Measurements from ENCODE around the gene GMPPA. TPM values are rescaled to one million over a fixed set of nuclear protein-coding genes. Genes with fewer than 3 reads are reported as not detected.

The GMPPA gene
- total and polyA plus RNA-seq, 3 donors from 2014 or later, result 19.6 to 28.3 (median 24.6) TPM

GRCh38 chr2:219533930-219534661 lies 35.4 kb downstream of the GMPPA start:
- no peaks in the 10 kb centered on the region for H3K27me3 ChIP-seq
- intact Hi-C loops (cut with DNase I; ENCODE audit: low total_unique reads), result loop anchor here (5.0 kb wide), 1 partner anchor 132 kb away; no protein-coding TSS in a partner anchor

DNA sequence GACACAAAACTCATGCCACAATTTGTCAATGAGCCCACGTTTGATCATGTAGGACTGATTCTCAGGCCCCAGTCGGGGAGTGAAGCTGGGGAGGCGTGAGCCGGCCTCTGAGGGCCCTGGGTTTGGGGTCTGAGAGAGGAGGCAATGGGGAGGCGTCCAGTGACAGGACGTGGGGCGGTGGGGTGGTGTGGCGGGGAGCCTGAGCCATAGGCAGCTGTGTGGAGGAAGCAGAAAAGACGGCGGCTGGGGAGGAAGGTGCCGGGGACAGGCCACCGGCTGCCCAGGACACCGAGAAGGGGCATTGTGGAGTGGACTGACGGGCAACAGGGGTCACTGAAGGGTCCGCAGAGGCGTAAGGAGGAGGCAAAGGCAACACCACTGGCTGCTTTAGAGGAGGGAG lies 37.7 kb downstream of the GMPPA start:
- no peak for TF ChIP-seq POLR2A (IDR thresholded peaks at IDR 0.05)
- no peak for TF ChIP-seq CTCF (IDR thresholded peaks at IDR 0.05)
- Histone ChIP-seq H3K27ac (no peak overlapping the region), H3K9me3 (no peaks in the 10 kb centered on the region), H3K4me3 (no peak overlapping the region), H3K4me1 (peaks cover 12% of the 10 kb centered on the region), H3K27me3 (no peaks in the 10 kb centered on the region), H3K36me3 (ENCODE audit: low read depth, missing control alignments) (no peaks in the 10 kb centered on the region)
- intact Hi-C loops (cut with DNase I; ENCODE audit: low total_unique reads), result no loop called here
- 87% methylated on average over 16 of the region's 16 CpGs for WGBS, 2 donors
- DNase-seq, result no peak

More at GRCh38 chr2:219533930-219534661, 35.4 kb downstream of the GMPPA start:
- Histone ChIP-seq H3K9me3 (no peaks in the 10 kb centered on the region), H3K4me1 (peaks cover 16% of the 10 kb centered on the region), H3K27ac (no peak overlapping the region), H3K36me3 (ENCODE audit: low read depth, missing control alignments) (no peaks in the 10 kb centered on the region), H3K4me3 (no peak overlapping the region)
- WGBS, 2 donors, result 86 to 92% methylated on average over 6 of the region's 6 CpGs
- TF ChIP-seq POLR2A (IDR thresholded peaks at IDR 0.05) (no peak), CTCF (IDR thresholded peaks at IDR 0.05) (no peak)
- DNase-seq, result no peak

DNA sequence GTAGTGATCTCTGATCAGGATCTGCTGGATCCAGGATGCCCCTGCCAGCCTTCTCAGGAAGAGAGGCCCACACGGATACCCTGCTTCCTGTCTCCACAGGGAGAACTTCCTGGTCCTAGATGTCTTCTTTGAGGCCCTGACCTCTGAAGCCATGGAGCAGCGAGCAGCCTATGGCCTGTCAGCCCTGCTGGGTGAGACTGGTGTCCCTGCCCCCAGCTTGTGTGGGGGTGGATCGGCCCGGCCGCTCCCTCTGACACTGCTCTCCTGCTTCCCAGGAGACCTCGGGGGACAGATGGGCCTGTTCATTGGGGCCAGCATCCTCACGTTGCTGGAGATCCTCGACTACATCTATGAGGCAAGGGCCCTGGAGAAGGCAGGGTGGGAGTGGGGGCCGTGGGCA lies 38.3 kb downstream of the GMPPA start:
- no peaks in the 10 kb centered on the region for H3K27me3 ChIP-seq
- no peak overlapping the region for H3K4me3 ChIP-seq
- H3K9me3 ChIP-seq, result no peaks in the 10 kb centered on the region
- peaks cover 16% of the 10 kb centered on the region for H3K4me1 ChIP-seq
- intact Hi-C loops (cut with DNase I; ENCODE audit: low total_unique reads), result no loop called here
- no peaks in the 10 kb centered on the region for H3K36me3 ChIP-seq (ENCODE audit: low read depth, missing control alignments)
- TF ChIP-seq CTCF (IDR thresholded peaks at IDR 0.05) (no peak), POLR2A (IDR thresholded peaks at IDR 0.05) (no peak)
- DNase-seq, result no peak
- WGBS, 2 donors, result 40 to 58% methylated on average over 1 to 9 of the region's 9 CpGs
- H3K27ac ChIP-seq, result no peak overlapping the region

DNA sequence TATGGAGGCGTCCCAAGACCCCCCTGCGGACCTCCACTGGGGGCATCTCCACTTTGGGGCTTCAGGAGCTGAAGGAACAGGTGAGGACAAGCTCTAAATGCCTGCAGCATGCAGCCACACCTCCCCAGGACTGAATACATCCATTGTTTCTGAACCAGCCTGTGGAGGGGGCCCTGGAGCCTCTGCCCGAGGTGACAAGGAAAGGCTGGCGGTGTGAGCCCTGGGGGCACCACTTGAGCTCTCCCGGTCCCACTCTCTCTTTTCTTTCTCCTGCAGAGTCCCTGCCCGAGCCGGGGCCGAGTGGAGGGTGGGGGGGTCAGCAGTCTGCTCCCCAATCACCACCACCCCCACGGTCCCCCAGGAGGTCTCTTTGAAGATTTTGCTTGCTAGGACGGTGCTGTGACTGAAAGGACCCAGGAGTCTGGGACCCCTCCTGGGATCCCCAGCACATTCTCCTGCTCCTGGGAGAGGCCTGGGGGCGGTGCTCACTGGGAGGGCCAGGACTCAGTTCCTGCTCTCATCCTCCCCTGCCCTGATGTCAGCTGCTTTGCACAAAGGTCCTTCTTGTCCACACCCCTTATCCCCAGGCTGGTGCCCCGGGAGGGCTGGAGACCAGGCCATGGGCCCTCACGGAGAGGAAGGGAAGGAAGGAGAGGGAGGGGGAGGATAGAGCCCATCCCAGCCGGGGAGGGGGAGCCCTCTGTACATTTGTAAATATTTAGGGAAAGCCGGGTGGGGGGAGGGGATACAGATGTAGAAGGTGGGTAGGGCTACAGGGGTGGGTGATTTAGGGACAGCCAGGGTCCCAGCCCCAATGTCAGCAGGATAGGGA lies 39.2 kb downstream of the GMPPA start:
- 49 to 53% methylated on average over 13 to 15 of the region's 15 CpGs for WGBS, 2 donors
- Histone ChIP-seq H3K9me3 (no peaks in the 10 kb centered on the region), H3K27me3 (no peaks in the 10 kb centered on the region), H3K4me1 (peaks cover 25% of the 10 kb centered on the region), H3K36me3 (ENCODE audit: low read depth, missing control alignments) (no peaks in the 10 kb centered on the region), H3K4me3 (no peak overlapping the region), H3K27ac (no peak overlapping the region)
- intact Hi-C loops (cut with DNase I; ENCODE audit: low total_unique reads), result no loop called here
- TF ChIP-seq CTCF (IDR thresholded peaks at IDR 0.05) (no peak), POLR2A (IDR thresholded peaks at IDR 0.05) (no peak)
- DNase-seq, result peak; percentile 54
